OCI-LY3 (cell line): ENCODE measurements around the gene RABAC1.

Experiments
- H2AFZ ChIP-seq: fragments of 200-600, 300-600 bp; shearing (Covaris generic); 2 replicates; pipeline ENCODE4 v1.6.0; 2014; ENCODE audit warnings: antibody characterized with exemption, low read depth, low read length
- H3K27ac ChIP-seq: fragments of 200-600, 300-600 bp; sonication (generic); 2 replicates; pipeline ENCODE4 v1.5.1; 2014; ENCODE audit warnings: mild to moderate bottlenecking, low read length, moderate library complexity, mixed read lengths
- H3K27me3 ChIP-seq: fragments of 200-600, 300-600 bp; sonication (generic); 2 replicates; pipeline ENCODE4 v1.6.1; 2014; ENCODE audit warnings: low read depth, low read length, mixed read lengths
- H3K36me3 ChIP-seq: fragments of 200-600, 300-600 bp; sonication (generic); replicated peaks from 2 replicates; pipeline ENCODE3; 2014; ENCODE audit warnings: low read depth, low read length, mixed read lengths
- H3K4me1 ChIP-seq: fragments of 300-600, 200-600 bp; sonication (generic); 2 replicates; pipeline ENCODE4 v1.6.1; 2014; ENCODE audit warnings: low read length, mixed read lengths
- H3K4me2 ChIP-seq: fragments of 200-600, 300-600 bp; sonication (generic); 2 replicates; pipeline ENCODE4 v1.6.1; 2014; ENCODE audit warnings: low read length, mixed read lengths
- H3K4me3 ChIP-seq: fragments of 300-600, 200-600 bp; sonication (generic); 2 replicates; pipeline ENCODE4 v1.5.1; 2014; ENCODE audit warnings: antibody characterized with exemption, mild to moderate bottlenecking, low read length, moderate library complexity
- H3K79me2 ChIP-seq: fragments of 300-600, 200-600 bp; shearing (Covaris generic); 2 replicates; pipeline ENCODE4 v1.6.1; 2014; ENCODE audit warnings: mild to moderate bottlenecking, low read length, mixed read lengths
- H3K9ac ChIP-seq: fragments of 300-600, 200-600 bp; shearing (Covaris generic); 2 replicates; pipeline ENCODE4 v1.6.0; 2014; ENCODE audit warnings: mild to moderate bottlenecking, low read length, moderate library complexity
- H3K9me3 ChIP-seq: fragments of 200-600, 300-600 bp; shearing (Covaris generic); 2 replicates; pipeline ENCODE4 v1.6.1; 2014; ENCODE audit warnings: low read length, mixed read lengths; ENCODE audit not compliant: insufficient read depth
- H4K20me1 ChIP-seq: fragments of 200-600, 300-600 bp; sonication (generic); 2 replicates; pipeline ENCODE4 v1.6.1; 2016; ENCODE audit warnings: low read length, mixed read lengths; ENCODE audit not compliant: insufficient read depth
- CTCF ChIP-seq: fragments of 200-600, 300-600 bp; sonication (generic); IDR thresholded peaks from 2 replicates; pipeline ENCODE4 v1.5.1; 2014; ENCODE audit warnings: antibody characterized with exemption, low read length, low read depth
- EZH2phosphoT487 ChIP-seq: fragments of 200-600 bp; shearing (Covaris generic); IDR thresholded peaks from 2 replicates; pipeline ENCODE4 v1.6.1; 2018; ENCODE audit warnings: antibody characterized with exemption, mixed run types, low read depth

The RABAC1 gene

DNA sequence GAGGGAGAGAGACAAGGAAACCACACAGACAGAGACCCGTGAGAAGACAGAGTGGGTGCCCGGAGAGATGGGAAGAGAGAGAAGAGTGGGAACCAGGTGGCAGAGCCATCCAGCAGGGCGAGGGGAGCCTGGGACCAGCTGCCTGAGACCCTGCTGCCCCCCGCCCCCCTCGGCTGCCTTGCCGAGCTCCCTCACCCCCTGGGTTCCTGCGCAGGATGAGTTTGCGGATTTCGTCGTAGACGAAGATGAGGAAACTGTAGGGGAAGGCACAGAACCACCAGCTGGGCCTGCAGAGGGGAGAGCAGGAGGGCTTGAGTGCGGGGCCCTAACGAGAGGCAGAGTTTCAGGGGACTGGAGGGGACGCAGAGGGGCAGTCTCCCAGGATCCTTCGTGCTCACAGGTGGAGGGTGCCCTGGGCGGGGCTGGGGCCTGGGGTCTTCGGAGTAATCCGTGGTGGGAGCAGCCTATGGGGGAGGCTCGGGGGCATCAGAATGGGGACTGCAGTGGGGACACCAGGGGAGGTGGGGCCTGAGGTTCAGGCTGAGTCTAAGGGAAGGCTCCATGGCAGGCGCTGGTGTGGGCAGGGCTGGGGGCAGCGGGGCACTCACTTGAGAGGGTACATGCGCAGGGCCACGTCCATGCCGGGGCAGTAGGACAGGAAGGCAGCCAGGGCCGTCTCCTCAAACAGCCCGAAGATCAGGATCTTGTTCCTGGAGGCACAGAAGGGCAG lies 8.1 kb upstream of the RABAC1 start:
- Histone ChIP-seq H3K36me3 (no peaks in the 10 kb centered on the region), H3K9ac (no peak overlapping the region), H3K27me3 (no peaks in the 10 kb centered on the region), H3K4me3 (no peak overlapping the region), H3K27ac (no peak overlapping the region), H3K9me3 (no peaks in the 10 kb centered on the region), H2AFZ (no peak overlapping the region), H3K4me2 (no peak overlapping the region), H4K20me1 (no peaks in the 10 kb centered on the region), H3K4me1 (no peaks in the 10 kb centered on the region), H3K79me2 (no peaks in the 10 kb centered on the region)
- TF ChIP-seq EZH2phosphoT487 (no peak), CTCF (no peak)

GRCh38 chr19:41965106-41965505 lies 6.0 kb upstream of the RABAC1 start:
- H4K20me1 ChIP-seq: no peaks in the 10 kb centered on the region
- no peak overlapping the region for H2AFZ ChIP-seq
- no peaks in the 10 kb centered on the region for H3K36me3 ChIP-seq
- no peaks in the 10 kb centered on the region for H3K9me3 ChIP-seq
- H3K9ac ChIP-seq: no peak overlapping the region
- H3K4me3 ChIP-seq: no peak overlapping the region
- no peaks in the 10 kb centered on the region for H3K79me2 ChIP-seq
- H3K27ac ChIP-seq: no peak overlapping the region
- no peak for TF ChIP-seq EZH2phosphoT487
- no peak for TF ChIP-seq CTCF
- no peaks in the 10 kb centered on the region for H3K27me3 ChIP-seq
- no peak overlapping the region for H3K4me2 ChIP-seq
- H3K4me1 ChIP-seq: no peaks in the 10 kb centered on the region

- H3K27ac ChIP-seq: no peak overlapping the region
- peaks cover 3% of the 10 kb centered on the region for H3K36me3 ChIP-seq
- H4K20me1 ChIP-seq: no peaks in the 10 kb centered on the region
- no peaks in the 10 kb centered on the region for H3K9me3 ChIP-seq
- H3K4me1 ChIP-seq: peaks cover 12% of the 10 kb centered on the region
- H3K4me2 ChIP-seq: no peak overlapping the region
- H3K27me3 ChIP-seq: no peaks in the 10 kb centered on the region
- TF ChIP-seq CTCF: no peak
- no peak for TF ChIP-seq EZH2phosphoT487
- no peak overlapping the region for H3K9ac ChIP-seq
- no peaks in the 10 kb centered on the region for H3K79me2 ChIP-seq
- H3K4me3 ChIP-seq: no peak overlapping the region
- H2AFZ ChIP-seq: no peak overlapping the region
These were observed 1.9 kb upstream of the RABAC1 start for GRCh38 chr19:41960973-41961372.

- Histone ChIP-seq H3K4me3 (peak overlapping the region; percentile 91), H3K27ac (peak overlapping the region; percentile 55), H3K79me2 (no peaks in the 10 kb centered on the region), H3K9me3 (no peaks in the 10 kb centered on the region), H3K36me3 (peaks cover 3% of the 10 kb centered on the region), H2AFZ (0 out of 2 replicates have a peak overlapping the region, but pooled peaks have one; percentile 70), H3K4me1 (peaks cover 12% of the 10 kb centered on the region), H3K4me2 (peak overlapping the region; percentile 94), H4K20me1 (no peaks in the 10 kb centered on the region), H3K9ac (peak overlapping the region; percentile 89), H3K27me3 (no peaks in the 10 kb centered on the region)
- TF ChIP-seq CTCF (no peak), EZH2phosphoT487 (no peak)
These were observed 610 bp downstream of the RABAC1 start for GRCh38 chr19:41958367-41959055.
